Renal cortex interstitium (tissue), 15 donors: ENCODE data around the gene AKAIN1. TPM values are rescaled to one million over a fixed set of nuclear protein-coding genes. Genes with fewer than 3 reads are reported as not detected.

Experiments used
- DNase-seq, 11 donors: peaks; one replicate each; pipeline ENCODE4 v3.0.0-alpha.2; 2013; ENCODE audit warnings: low read depth in 9 of 11, low spot score in 4 of 11; ENCODE audit errors: extremely low read depth in 1 of 11
- long read RNA-seq, 16 experiments: transcript quantifications; one replicate each; lab custom pipeline, GENCODE V29; 2026
- polyA plus RNA-seq, 3 donors: library from polyadenylated mRNA; unstranded; fragments of 120-200 nt; gene quantifications; one replicate each; pipeline ENCODE4 v1.2.1, GENCODE V29; 2013; ENCODE audit not compliant: insufficient read length in 3 of 3

The AKAIN1 gene
- not detected for polyA plus RNA-seq
- long read RNA-seq, donor 1, result 0 reads
- long read RNA-seq, donor 2, result 0 reads
- long read RNA-seq, donor 3, result 0 reads
- long read RNA-seq, donor 4, result 0 reads
- long read RNA-seq, donor 5, result 0 reads
- long read RNA-seq, donor 6, result 0 reads
- long read RNA-seq, donor 7, partial matches to known transcripts, result 5 of 5 reads
- long read RNA-seq, donor 7, other reads (novel, unspliced or antisense), result 0 of 5 reads
- long read RNA-seq, donor 8, result 0 reads
- long read RNA-seq, donor 9, result 0 reads
- long read RNA-seq, donor 10, result 0 reads
- long read RNA-seq, donor 11, result 0 reads
- long read RNA-seq, donor 12, result 0 reads
- long read RNA-seq, donor 13, result 0 reads
- long read RNA-seq, donor 14, result 0 reads
- long read RNA-seq, donor 15, result 0 reads
- long read RNA-seq, donor 16, result 0 reads

- peak; percentile 9 to 67 (median 40) for DNase-seq
Measured at GRCh38 chr18:5197032-5197434, at the start of gene AKAIN1. AKAIN1 (minus strand) TSS chr18:5197257; CDS start chr18:5197053, 204 bp downstream.

DNA sequence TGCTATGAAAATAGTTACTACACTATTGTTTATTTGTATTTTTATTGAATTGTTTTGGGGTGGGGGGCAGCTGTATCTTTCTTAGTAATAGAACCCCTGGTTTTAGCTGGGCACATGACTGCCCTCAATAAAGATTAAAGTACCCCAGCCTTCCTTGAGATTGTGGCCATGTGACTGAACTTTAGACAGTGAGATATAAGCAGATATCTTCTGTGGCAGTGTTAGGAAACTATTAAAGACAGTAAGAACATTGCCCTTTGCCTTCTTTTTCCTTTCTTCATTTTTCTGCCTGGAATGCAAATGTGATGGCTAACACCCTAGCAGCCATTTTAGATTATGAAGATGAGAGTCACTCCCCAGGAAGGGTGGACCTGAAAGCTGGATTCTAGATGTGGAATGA is 47.9 kb upstream of the AKAIN1 start:
- no peak for DNase-seq

DNA sequence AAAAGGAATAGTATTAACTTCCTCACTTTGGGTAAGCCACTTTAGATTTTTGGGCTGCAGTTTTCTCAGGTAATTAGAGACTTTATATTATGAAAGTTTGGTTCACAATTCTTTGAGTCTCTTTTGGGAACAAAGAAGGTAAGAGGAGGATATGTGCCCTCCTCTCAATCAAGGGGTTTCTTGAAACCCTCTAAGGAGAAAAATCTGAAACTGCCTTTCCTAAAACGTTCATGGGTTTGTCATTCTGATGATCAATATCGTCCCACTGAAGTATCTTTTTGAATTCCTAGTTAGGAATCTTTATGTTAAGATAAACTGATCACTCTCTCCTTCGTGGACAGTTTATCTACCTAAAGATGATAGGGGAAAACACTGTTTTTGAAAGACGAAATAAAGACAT is 42.4 kb upstream of the AKAIN1 start:
- no peak for DNase-seq

- peak in 7 of 11 donors; percentile 20 to 56 (median 37) for DNase-seq
Measured at GRCh38 chr18:5238371-5238976, 41.4 kb upstream of the AKAIN1 start.

DNA sequence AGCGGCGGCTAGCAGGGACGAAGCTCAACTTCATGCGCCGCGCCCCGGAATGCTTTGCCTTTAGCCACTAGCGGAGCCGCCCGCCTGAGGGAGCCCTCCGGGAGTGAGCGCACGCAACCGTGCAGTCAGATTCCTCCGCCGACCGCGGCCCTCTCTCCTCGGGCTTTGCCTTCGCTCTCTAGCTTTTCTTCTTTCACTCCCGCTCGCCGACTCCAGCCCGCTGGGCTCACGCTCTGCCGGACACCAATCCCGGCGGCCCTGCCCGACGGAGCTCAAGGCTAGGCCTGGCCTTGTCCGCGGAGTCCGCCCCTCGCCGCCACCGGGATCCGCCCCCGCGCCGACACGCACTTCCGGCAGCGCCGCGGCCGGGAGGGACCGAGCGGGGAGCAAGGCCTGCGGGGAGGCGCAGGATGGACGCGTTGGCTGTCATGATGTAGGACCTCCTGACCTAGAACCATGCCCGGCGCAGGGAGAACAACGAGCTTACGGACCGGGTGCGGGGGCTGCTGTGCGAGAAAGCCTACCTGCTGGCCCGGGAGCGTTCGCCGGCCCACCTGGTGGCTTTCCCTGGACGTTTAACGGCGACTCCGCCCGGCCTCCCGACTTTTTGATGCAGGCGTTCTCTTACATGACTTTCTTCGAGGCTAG is 40.8 kb upstream of the AKAIN1 start:
- DNase-seq, result peak; percentile 78 to 92 (median 87)

GRCh38 chr18:5237083-5237722 is 40.1 kb upstream of the AKAIN1 start:
- peak in 5 of 11 donors; percentile 1 to 11 (median 4) for DNase-seq

GRCh38 chr18:5214583-5215351 is 17.7 kb upstream of the AKAIN1 start:
- no peak for DNase-seq

GRCh38 chr18:5207471-5208150 is 10.6 kb upstream of the AKAIN1 start:
- DNase-seq, result no peak

GRCh38 chr18:5198311-5198710 is 1.3 kb upstream of the AKAIN1 start:
- DNase-seq, result no peak

DNA sequence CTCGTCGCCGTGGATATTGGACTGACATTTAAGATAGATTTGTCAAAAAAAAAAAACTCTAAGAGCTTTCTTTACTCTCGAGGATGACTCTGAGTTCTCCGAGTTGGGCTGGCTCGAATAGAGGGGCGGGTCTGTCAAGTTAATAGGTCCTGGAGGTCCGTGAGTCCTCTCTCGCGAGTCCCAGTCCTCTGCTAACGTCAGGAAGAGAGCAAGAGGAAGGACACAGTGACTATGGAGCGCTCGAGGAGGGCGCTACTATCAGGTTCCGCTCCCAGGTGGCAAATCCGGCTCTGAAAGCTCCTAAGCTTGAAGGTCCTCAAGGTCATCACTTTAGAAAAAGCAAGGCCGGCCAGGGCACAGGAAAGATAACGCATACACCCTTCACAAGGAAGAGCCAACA is 404 bp upstream of the AKAIN1 start:
- DNase-seq, result no peak

DNA sequence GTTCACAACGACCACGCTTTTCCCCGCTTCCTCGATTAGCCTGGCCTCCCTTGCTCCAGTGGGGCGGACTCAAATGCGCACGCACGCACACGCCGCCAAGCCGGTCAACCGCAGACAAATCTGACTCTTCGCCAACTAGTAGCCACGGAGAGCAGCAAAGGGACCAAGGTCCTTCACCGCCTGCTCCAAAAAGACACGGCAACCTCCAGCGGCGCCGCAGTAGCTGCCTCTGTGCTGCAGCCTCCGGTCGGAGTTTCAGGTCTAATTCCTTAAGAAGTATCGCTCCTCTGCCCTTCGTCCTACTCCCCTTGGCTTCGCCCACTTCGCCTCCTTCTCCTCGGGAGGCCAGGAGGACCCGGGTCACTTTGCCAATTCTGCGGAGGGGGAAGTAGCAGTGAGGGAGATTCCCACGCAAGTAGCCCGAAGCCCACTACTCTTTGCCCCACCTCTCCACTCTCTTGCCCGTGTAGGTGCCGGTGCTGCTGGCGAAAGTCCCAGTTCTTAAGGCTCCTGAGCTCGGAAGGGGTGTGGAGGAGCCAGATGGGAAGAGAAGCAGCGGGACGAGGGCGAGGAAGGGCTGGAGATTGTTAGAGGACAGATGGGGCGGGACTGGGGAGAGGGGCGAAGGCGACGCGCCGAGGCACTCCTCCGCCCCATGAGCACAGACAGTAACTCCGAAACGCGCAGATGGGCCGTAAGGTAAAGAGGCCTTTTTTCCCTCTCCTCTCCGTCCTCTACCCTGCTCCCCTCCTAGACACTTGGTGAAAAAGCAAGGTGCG is 615 bp downstream of the AKAIN1 start:
- DNase-seq, result peak in 2 of 11 donors; percentile 2 to 19

DNA sequence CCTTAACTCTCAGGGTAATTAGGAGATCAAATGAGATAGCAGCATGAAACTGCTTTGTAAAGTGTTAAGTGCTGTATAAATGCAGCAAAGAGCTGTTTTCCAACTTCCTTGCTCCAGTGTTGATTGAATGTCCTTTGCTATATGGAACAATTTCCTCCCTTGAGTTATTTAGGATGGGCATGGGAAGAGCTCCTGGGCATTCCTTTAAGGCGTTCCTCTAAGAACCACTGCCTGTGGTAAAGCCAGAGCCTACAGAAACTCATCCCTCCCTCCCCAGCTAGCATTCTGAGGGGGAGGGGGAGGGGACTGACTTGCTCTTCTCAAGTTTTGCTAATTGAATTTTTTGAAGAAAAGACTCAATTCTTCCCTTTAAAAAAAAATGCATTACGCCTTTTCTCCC is 1.4 kb downstream of the AKAIN1 start:
- DNase-seq, result no peak

DNA sequence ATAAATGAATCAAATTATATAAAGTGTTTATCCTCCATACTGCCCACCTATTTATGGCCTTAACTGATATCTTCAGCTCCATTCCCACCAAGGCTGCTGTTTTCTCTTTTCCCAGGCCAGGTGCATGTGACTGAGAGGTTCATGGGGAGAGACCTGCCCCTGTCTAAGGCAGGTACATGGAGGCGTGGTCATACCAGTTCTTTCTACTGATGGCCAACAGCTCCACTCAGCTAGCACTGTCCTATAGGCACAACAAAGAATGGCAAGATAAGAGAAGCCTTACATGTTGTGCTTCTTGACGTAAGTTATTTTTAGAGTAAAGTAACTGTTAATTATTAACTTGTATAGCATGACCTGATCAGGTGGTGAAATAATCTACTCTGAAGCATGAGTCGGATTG is 16.8 kb downstream of the AKAIN1 start:
- DNase-seq, result no peak

- DNase-seq, result no peak
Measured at GRCh38 chr18:5178519-5178918, 18.5 kb downstream of the AKAIN1 start.

DNA sequence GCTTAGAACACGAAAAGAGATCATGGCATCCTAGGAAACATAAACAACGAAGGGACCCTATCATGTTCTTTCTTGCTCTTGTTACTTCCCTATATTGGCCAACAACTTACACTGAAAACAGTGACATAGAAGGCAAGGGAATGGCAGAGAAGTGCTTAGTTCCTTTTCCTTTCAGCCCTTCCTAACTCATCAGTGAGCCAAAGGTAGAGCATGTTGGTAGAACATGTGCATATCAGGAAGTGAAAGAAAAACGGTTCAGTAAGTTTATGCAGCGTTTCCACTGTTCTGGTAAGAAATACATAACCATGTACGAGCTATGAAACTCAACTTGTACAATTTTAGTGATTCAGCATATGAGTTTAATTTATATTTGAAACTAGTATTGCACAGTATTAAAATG is 21.7 kb downstream of the AKAIN1 start:
- no peak for DNase-seq

GRCh38 chr18:5173646-5174045 is 23.4 kb downstream of the AKAIN1 start:
- no peak for DNase-seq

DNA sequence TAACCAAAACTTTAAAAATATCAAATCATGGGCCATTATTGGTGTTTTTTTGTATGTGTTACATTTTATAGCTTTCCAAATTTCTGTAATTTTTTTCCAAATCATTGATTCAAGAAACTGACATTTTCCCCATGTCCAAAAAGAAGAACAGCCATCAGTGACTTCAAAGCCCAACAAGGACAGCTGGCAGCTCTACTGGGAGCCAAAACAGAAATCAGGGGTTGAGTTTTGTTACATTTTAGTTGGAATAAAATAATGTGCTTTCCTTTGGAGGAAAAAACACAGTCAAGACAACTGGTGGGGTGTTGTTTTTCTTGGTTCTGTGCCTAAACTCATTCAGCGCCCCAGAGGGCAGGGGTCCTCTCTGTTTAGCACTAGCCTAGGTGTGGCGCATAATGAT is 23.8 kb downstream of the AKAIN1 start:
- DNase-seq, result no peak

DNA sequence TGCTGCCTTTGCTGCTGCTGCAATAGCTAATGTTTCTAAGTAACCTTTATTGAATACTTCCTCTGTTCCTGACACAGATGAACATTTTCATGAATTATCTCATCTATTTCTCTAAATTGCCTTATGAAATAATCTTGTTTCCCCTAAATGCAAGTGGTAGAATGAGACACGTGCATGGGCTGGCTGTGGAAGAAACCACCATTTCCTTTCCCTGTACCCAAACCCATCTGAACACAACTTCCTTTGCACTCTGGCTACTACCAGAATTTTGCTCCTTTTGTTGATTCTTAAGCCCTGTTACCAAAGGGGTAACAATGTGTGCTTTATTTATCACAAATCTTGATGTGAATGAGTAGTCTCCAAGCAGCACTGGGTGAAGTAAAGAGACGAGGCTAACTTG is 29.2 kb downstream of the AKAIN1 start:
- DNase-seq, result no peak
